ENCODE data around the gene DENND4A. TPM values are rescaled to one million over a fixed set of nuclear protein-coding genes. Genes with fewer than 3 reads are reported as not detected.

DENND4A gene
- total RNA-seq, 1 donor from 2014 or later = 21.9 TPM

DNA sequence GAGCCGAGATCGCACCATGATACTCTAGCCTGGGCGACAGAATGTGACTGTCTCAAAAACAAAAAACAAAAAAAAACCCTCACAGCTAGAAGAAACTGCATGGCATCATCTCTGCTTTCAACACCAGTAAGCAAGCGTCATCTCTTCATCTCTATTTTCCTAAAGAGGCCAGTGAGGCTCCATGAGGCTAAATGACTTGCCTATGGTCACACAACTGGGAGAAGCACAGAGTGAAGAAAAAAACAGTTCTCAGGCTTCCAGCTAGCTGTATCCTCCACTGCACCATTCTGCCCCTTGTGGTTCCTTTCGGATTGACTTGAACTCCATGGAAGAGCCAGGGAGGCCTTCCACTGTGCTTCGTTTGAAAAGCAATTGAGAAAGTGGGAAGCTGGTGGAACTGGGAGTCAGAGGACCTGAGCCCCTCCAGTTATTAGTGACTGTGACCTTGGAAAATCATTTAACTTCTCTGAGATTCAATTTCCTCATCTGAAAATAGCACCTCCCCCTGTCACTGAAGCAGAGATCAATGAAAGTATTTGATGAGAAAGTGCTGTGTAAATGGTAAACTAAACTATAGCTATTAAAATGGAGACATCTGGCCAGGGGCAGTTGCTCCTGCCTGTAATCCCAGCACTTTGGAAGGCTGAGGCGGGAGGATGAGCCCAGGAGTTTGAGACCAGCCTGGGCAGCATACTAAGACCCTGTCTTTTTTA lies 32.1 kb upstream of the DENND4A start:
- no peaks in the 10 kb centered on the region for H3K9me3 ChIP-seq
- H3K27me3 ChIP-seq = no peaks in the 10 kb centered on the region
- peak in 1 of 2 donors; percentile 71 for DNase-seq (ENCODE audit: low spot score in 2 of 2)
- H3K4me1 ChIP-seq = peaks cover 0 to 5% of the 10 kb centered on the region in 2 donors
- H3K4me3 ChIP-seq = no peak overlapping the region
- no peak overlapping the region for H3K27ac ChIP-seq
- intact Hi-C loops (cut with DNase I) = loop anchor here (5.0 kb wide), 1 partner anchor 263 kb away; no protein-coding TSS in a partner anchor
- no peaks in the 10 kb centered on the region for H3K36me3 ChIP-seq
- TF ChIP-seq, protein P1, sequence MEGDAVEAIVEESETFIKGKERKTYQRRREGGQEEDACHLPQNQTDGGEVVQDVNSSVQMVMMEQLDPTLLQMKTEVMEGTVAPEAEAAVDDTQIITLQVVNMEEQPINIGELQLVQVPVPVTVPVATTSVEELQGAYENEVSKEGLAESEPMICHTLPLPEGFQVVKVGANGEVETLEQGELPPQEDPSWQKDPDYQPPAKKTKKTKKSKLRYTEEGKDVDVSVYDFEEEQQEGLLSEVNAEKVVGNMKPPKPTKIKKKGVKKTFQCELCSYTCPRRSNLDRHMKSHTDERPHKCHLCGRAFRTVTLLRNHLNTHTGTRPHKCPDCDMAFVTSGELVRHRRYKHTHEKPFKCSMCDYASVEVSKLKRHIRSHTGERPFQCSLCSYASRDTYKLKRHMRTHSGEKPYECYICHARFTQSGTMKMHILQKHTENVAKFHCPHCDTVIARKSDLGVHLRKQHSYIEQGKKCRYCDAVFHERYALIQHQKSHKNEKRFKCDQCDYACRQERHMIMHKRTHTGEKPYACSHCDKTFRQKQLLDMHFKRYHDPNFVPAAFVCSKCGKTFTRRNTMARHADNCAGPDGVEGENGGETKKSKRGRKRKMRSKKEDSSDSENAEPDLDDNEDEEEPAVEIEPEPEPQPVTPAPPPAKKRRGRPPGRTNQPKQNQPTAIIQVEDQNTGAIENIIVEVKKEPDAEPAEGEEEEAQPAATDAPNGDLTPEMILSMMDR (IDR thresholded peaks at IDR 0.05) = peak; percentile 28 to 69 (median 49)

DNA sequence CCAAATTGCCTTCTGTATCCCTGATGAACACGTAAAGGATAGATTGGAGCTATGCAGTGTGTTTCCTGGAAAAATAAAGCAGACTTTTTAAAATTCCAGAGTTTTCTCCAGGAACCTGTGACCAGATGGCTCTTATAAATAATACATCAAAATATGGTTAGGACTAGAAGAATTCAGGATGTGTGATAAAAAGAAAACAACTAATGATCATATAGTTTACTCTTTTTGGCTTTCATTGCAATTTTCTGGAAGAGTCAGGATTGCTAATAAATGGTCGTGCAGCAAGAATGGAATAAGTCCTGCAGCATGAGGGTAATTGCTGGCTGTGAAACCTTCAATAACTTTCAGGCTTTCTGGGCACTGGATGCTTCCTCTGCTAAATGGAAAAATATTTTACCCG lies 30.2 kb upstream of the DENND4A start:
- no peaks in the 10 kb centered on the region for H3K27me3 ChIP-seq
- DNase-seq (ENCODE audit: low spot score in 2 of 2) = no peak
- no peak overlapping the region for H3K4me3 ChIP-seq
- TF ChIP-seq, protein P1 (IDR thresholded peaks at IDR 0.05) = no peak
- no peaks in the 10 kb centered on the region for H3K36me3 ChIP-seq
- no peaks in the 10 kb centered on the region for H3K9me3 ChIP-seq
- intact Hi-C loops (cut with DNase I) = loop anchor here (5.0 kb wide), 1 partner anchor 265 kb away; no protein-coding TSS in a partner anchor
- H3K27ac ChIP-seq = no peak overlapping the region
- peaks cover 0 to 5% of the 10 kb centered on the region in 2 donors for H3K4me1 ChIP-seq

DNA sequence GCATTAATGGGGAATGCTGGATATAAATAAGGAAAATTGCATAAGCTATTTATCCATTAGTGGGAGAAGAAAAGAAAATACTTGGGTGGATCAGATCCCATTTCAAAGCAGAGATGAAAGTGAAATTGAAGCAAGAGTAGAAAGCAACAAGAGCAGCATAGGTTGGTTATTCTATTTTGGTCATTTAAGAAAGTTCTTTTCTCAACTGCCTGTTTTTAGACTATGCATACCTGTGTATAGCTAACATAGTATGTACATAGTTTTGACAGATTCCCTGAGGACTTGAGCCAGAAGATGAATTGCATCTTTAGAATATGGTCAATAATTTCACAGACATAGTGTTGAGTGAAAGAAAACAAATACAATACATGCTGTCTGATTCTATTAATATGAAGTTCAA lies 29.0 kb upstream of the DENND4A start:
- no peak for DNase-seq (ENCODE audit: low spot score in 2 of 2)
- intact Hi-C loops (cut with DNase I) = loop anchor here (5.0 kb wide), 1 partner anchor 266 kb away; no protein-coding TSS in a partner anchor
- H3K4me1 ChIP-seq = peaks cover 0 to 5% of the 10 kb centered on the region in 2 donors

DNA sequence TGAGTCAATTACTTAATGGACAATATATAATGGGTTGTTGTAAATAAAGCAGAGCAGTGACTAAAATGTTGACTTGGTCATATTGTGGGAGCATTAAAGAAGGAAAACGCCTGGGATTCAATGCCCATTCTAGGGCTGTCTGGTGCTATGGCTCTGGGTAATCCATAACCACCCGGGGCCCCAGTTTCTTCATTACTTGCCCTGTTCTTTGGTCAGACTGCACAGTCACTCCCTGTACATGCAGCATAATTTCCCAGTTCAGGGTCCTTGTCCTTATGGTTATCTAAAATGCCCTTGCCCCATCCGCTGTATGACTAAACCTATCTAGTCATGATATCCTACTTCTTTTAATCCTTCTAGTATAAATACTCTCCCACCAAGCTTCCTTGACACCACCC lies 27.5 kb upstream of the DENND4A start:
- Histone ChIP-seq H3K9me3 (no peaks in the 10 kb centered on the region), H3K4me3 (no peak overlapping the region), H3K27ac (no peak overlapping the region), H3K27me3 (no peaks in the 10 kb centered on the region), H3K4me1 (peaks cover 0 to 5% of the 10 kb centered on the region in 2 donors), H3K36me3 (no peaks in the 10 kb centered on the region)
- TF ChIP-seq, protein P1 (IDR thresholded peaks at IDR 0.05) = no peak
- intact Hi-C loops (cut with DNase I) = no loop called here
- no peak for DNase-seq (ENCODE audit: low spot score in 2 of 2)

More for the DNA sequence above, 29.0 kb upstream of the DENND4A start:
- Histone ChIP-seq H3K27me3 (no peaks in the 10 kb centered on the region), H3K27ac (no peak overlapping the region), H3K9me3 (no peaks in the 10 kb centered on the region), H3K36me3 (no peaks in the 10 kb centered on the region), H3K4me3 (no peak overlapping the region)
- TF ChIP-seq, protein P1 (IDR thresholded peaks at IDR 0.05) = no peak

DNA sequence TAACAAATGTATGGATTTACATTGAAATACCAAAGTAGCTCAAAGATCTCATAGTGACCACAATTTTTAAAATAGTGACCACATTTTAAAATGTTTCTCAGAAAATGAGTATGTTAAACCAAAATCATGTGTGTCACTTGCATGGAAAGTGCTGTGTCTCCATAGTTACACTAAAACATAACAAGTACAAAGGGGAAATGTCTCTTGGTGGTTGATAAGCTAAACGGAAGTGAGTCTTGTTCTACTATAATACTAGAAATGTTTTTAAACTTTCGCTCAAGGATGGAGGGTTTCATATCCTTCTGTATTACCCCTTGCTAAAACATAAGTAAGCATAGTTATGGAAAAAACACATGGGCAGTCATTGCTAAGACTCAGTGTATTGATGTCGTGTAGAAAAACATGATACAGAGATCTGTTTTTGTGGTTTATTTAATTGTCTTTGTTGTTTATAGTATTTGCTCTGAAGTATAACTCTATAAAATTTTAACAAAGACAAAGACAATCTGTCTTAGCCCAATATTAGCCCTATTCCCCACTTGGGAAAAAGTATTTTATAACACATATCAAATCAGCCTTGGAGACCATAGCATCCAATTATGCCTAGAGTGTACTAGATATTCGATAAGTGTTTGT lies 27.0 kb upstream of the DENND4A start:
- Histone ChIP-seq H3K4me3 (no peak overlapping the region), H3K27ac (no peak overlapping the region), H3K4me1 (peaks cover 0 to 5% of the 10 kb centered on the region in 2 donors), H3K27me3 (no peaks in the 10 kb centered on the region), H3K9me3 (no peaks in the 10 kb centered on the region), H3K36me3 (no peaks in the 10 kb centered on the region)
- DNase-seq (ENCODE audit: low spot score in 2 of 2) = no peak
- intact Hi-C loops (cut with DNase I) = no loop called here
- TF ChIP-seq, protein P1 (IDR thresholded peaks at IDR 0.05) = no peak
